ENCODE data around the gene CDC42BPA. TPM values are rescaled to one million over a fixed set of nuclear protein-coding genes. Genes with fewer than 3 reads are reported as not detected.

CDC42BPA gene
- total and polyA plus RNA-seq, 2 of the 8 experiments (the other 6 are each of a cell fraction or from before 2014, with no cell fraction given), result 7.1 to 28.5 TPM

DNA sequence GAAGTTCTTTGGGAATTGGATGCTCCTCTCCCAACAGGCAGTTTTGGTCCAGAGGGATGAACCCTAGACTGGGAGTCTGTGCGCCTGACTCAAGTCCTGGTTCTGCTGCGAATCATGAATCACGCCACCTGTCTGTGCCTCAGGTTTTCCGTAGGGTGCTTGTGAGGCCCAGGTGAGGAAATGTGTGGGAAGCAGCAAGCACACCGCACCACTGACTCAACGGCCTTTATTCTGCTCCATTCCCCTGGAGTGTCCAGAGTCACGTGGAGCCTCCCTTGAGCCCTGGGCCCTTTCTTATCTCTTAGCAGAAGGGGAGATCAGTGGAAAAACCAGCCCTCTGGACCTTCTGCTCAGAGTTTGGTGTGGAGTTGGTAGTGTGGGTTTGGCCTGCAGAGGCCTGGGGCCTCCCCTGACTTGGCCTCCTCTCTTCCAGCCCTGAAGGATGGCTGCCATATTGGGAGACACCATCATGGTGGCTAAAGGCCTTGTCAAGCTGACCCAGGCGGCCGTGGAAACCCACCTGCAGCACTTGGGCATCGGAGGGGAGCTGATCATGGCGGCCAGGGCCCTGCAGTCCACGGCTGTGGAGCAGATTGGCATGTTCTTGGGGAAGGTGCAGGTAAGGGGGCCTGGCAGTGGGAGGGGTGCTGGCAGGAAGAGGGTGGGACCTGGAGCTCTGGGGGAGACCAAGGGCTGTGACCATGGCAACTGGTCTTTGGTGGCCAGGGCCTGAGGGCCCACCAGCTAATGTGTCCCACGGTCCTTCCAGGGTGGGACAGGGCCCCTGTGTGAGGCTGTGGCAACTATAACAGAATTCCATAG is 357.1 kb downstream of the CDC42BPA start:
- no peak overlapping the region for H3K27ac ChIP-seq (ENCODE audit: low read depth, low read length)
- ChIA-PET CTCF (ENCODE audit: partially characterized antibody) (no interaction called here), POLR2A (ENCODE audit: partially characterized antibody) (interaction anchor here (0.7 kb wide), 1 partner anchor 1136 kb away, joined by 3 read pairs; no protein-coding TSS in a partner anchor)
- no peaks in the 10 kb centered on the region for H4K20me1 ChIP-seq (replicated peaks in 1 of 2; ENCODE audit: control insufficient read depth in 1 of 2, insufficient read depth in 2 of 2, low read length in 2 of 2)
- no peak overlapping the region for H4K5ac ChIP-seq (ENCODE audit: insufficient read length, low read depth, low read length)
- FAIRE-seq (no peak), DNase-seq (ENCODE audit: low read depth in 1 of 2, low spot score in 2 of 2) (no peak)
- no peak overlapping the region for H2AFZ ChIP-seq (ENCODE audit: low read length)
- no peaks in the 10 kb centered on the region for H3K4me1 ChIP-seq (replicated peaks in 1 of 4; ENCODE audit: control insufficient read depth in 3 of 4, insufficient read depth in 4 of 4, low read length in 3 of 4)
- H2BK5ac ChIP-seq (ENCODE audit: low read depth, low read length), result no peak overlapping the region
- no peak overlapping the region for H3K4me2 ChIP-seq (ENCODE audit: insufficient read depth in 1 of 2, low read depth in 2 of 2, low read length in 2 of 2)
- H2BK20ac ChIP-seq (ENCODE audit: low read length), result no peak overlapping the region
- H3K23me2 ChIP-seq (ENCODE audit: low read depth, low read length), result peaks cover 8% of the 10 kb centered on the region; the same call in 1 of the 2 replicates
- H3K9me3 ChIP-seq (ENCODE audit: insufficient read depth in 2 of 2, low read depth in 1 of 2, low read length in 1 of 2), result peaks cover 2 to 3% of the 10 kb centered on the region in 2 experiments; a peak in 1 of 4 replicates
- H3K23ac ChIP-seq (ENCODE audit: insufficient read length), result no peak overlapping the region
- H3K79me1 ChIP-seq (ENCODE audit: low read depth, low read length), result peaks cover 16% of the 10 kb centered on the region
- no peak overlapping the region for H3K4me3 ChIP-seq (ENCODE audit: extremely low read depth in 1 of 4, insufficient read depth in 2 of 4, low read depth in 3 of 4, low read length in 4 of 4)
- peaks cover 5 to 24% of the 10 kb centered on the region in 2 experiments; a peak in 3 of 4 replicates for H3K79me2 ChIP-seq (ENCODE audit: control insufficient read depth in 1 of 2, insufficient read depth in 2 of 2, low read length in 2 of 2)
- H3K27me3 ChIP-seq (replicated peaks in 1 of 4; ENCODE audit: control insufficient read depth in 3 of 4, extremely low read depth in 1 of 4, insufficient read depth in 3 of 4, low read length in 3 of 4), result no peaks in the 10 kb centered on the region
- no peak overlapping the region for H3K4ac ChIP-seq (replicated peaks; ENCODE audit: insufficient read length, low read depth, low read length)
- H2BK15ac ChIP-seq (ENCODE audit: low read length), result no peak overlapping the region
- no peak overlapping the region for H3K56ac ChIP-seq (replicated peaks; ENCODE audit: insufficient read length, low read depth, low read length)
- H2AK5ac ChIP-seq (ENCODE audit: low read depth, low read length), result no peak overlapping the region
- H2BK12ac ChIP-seq (ENCODE audit: low read depth, low read length), result no peak overlapping the region
- H3K9ac ChIP-seq (replicated peaks in 1 of 4; ENCODE audit: extremely low read depth in 1 of 4, low read depth in 3 of 4, low read length in 3 of 4), result no peak overlapping the region
- no peak overlapping the region for H2BK120ac ChIP-seq (replicated peaks; ENCODE audit: low read depth, low read length)
- no peak overlapping the region for H4K8ac ChIP-seq (ENCODE audit: extremely low read depth, insufficient read depth, low read length)
- H3K14ac ChIP-seq (ENCODE audit: insufficient read length), result no peak overlapping the region
- no peaks in the 10 kb centered on the region; a peak in 2 of 8 replicates for H3K36me3 ChIP-seq (ENCODE audit: control insufficient read depth in 2 of 4, insufficient read depth in 4 of 4, low read length in 3 of 4)
- WGBS, 2 experiments (ENCODE audit: extremely low coverage in 1 of 2, insufficient coverage in 1 of 2, insufficient read length in 1 of 2, insufficient replicate concordance in 2 of 2, low coverage in 1 of 2, low lambda C conversion rate in 2 of 2, missing lambda C conversion rate in 1 of 2), result 87% methylated on average over 13 of the region's 13 CpGs; no CpG with 5 or more reads in 1 of the 2 experiments
- H4K91ac ChIP-seq (replicated peaks; ENCODE audit: insufficient read length, low read length), result no peak overlapping the region
- no peak overlapping the region for H3K18ac ChIP-seq (ENCODE audit: extremely low read depth, low read length)
- TF ChIP-seq KDM4A (IDR thresholded peaks at IDR 0.05; ENCODE audit: low read depth, low read length, severe bottlenecking), result no peak
- no peak for TF ChIP-seq CTBP2 (IDR thresholded peaks at IDR 0.05; ENCODE audit: borderline replicate concordance, insufficient read depth, insufficient read length, low read length)
- TF ChIP-seq, protein P1, sequence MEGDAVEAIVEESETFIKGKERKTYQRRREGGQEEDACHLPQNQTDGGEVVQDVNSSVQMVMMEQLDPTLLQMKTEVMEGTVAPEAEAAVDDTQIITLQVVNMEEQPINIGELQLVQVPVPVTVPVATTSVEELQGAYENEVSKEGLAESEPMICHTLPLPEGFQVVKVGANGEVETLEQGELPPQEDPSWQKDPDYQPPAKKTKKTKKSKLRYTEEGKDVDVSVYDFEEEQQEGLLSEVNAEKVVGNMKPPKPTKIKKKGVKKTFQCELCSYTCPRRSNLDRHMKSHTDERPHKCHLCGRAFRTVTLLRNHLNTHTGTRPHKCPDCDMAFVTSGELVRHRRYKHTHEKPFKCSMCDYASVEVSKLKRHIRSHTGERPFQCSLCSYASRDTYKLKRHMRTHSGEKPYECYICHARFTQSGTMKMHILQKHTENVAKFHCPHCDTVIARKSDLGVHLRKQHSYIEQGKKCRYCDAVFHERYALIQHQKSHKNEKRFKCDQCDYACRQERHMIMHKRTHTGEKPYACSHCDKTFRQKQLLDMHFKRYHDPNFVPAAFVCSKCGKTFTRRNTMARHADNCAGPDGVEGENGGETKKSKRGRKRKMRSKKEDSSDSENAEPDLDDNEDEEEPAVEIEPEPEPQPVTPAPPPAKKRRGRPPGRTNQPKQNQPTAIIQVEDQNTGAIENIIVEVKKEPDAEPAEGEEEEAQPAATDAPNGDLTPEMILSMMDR (IDR thresholded peaks at IDR 0.05; ENCODE audit: control extremely low read depth in 1 of 3, insufficient read depth in 1 of 3, low read depth in 1 of 3, low read length in 3 of 3), result no peak
- no peak for TF ChIP-seq POU5F1 (IDR thresholded peaks at IDR 0.05; ENCODE audit: low read depth, low read length)
- TF ChIP-seq BCL11A (IDR thresholded peaks at IDR 0.05; ENCODE audit: low read depth in 2 of 2, low read length in 2 of 2), result no peak
- no peak for TF ChIP-seq SIN3A (conservative IDR thresholded peaks at IDR 0.05 in 1 of 2, IDR thresholded peaks at IDR 0.05 in 1 of 2; ENCODE audit: low read depth in 1 of 2, low read length in 2 of 2)
- TF ChIP-seq CHD1 (IDR thresholded peaks at IDR 0.05; ENCODE audit: low read depth, low read length), result no peak
- TF ChIP-seq NANOG (IDR thresholded peaks at IDR 0.05; ENCODE audit: insufficient read depth, low read depth, low read length, poor library complexity, severe bottlenecking), result no peak
- no peak for TF ChIP-seq TBP (IDR thresholded peaks at IDR 0.05; ENCODE audit: low read depth, low read length)

Data from H1 (cell line).